ENCODE data around the gene HPS4.

- TF ChIP-seq POLR2A (IDR thresholded peaks at IDR 0.05; ENCODE audit: borderline replicate concordance, extremely low read depth, insufficient read depth, insufficient read length) (no peak), POLR2AphosphoS5 (IDR thresholded peaks at IDR 0.05; ENCODE audit: low read depth, low read length) (no peak), EZH2phosphoT487 (IDR thresholded peaks at IDR 0.05; ENCODE audit: borderline replicate concordance) (no peak), CTCF (IDR thresholded peaks at IDR 0.05 in 2 of 3, conservative IDR thresholded peaks at IDR 0.05 in 1 of 3; ENCODE audit: borderline replicate concordance in 1 of 3, insufficient read depth in 1 of 3, low read depth in 2 of 3, low read length in 2 of 3) (no peak), FOSL1 (IDR thresholded peaks at IDR 0.05; ENCODE audit: low read depth) (no peak), ELF1 (IDR thresholded peaks at IDR 0.05; ENCODE audit: borderline replicate concordance, low read depth) (no peak), EZH2 (IDR thresholded peaks at IDR 0.05) (no peak), YY1 (IDR thresholded peaks at IDR 0.05; ENCODE audit: extremely low read depth, insufficient replicate concordance, low read depth, low read length) (no peak), ZNF274 (IDR thresholded peaks at IDR 0.05; ENCODE audit: low read depth, low read length) (no peak)
Measured at GRCh38 chr22:26525946-26526564, 42.5 kb upstream of the HPS4 start.
